Aorta (tissue), 5 donors: ENCODE results near the gene PLXNA2. TPM values are rescaled to one million over a fixed set of nuclear protein-coding genes. Genes with fewer than 3 reads are reported as not detected.

Experiments
- ATAC-seq: fragments of 200-7000 bp; cut with Tn5 transposase; one replicate; pipeline ENCODE4 v1.9.1; 2022; ENCODE audit warnings: moderate library complexity; ENCODE audit not compliant: low FRiP score
- DNase-seq, 2 donors: peaks; one replicate each; pipeline ENCODE4 v3.0.0-alpha.2; 2020
- H3K27ac ChIP-seq, 2 donors: one replicate each; pipeline ENCODE4 v1.5.1; 2013; ENCODE audit warnings: low read length in 2 of 2, mild to moderate bottlenecking in 2 of 2, moderate library complexity in 2 of 2, control low read depth in 1 of 2, inconsistent platforms in 1 of 2, low read depth in 1 of 2
- H3K27me3 ChIP-seq, 2 donors: one replicate each; pipeline ENCODE4 v1.6.1; 2013; ENCODE audit warnings: control low read depth in 1 of 2, low read length in 1 of 2, mild to moderate bottlenecking in 1 of 2, moderate library complexity in 1 of 2; ENCODE audit not compliant: insufficient read depth in 2 of 2, control insufficient read depth in 1 of 2
- H3K36me3 ChIP-seq, 2 donors: one replicate each; pipeline ENCODE4 v1.6.1; 2013; ENCODE audit warnings: control low read depth in 1 of 2, low read length in 1 of 2, mild to moderate bottlenecking in 1 of 2; ENCODE audit not compliant: insufficient read depth in 2 of 2, control insufficient read depth in 1 of 2
- H3K4me1 ChIP-seq, 2 donors: one replicate each; pipeline ENCODE4 v1.6.1; 2013; ENCODE audit warnings: low read length in 2 of 2, control low read depth in 1 of 2, mild to moderate bottlenecking in 1 of 2, moderate library complexity in 1 of 2; ENCODE audit not compliant: insufficient read depth in 2 of 2, control insufficient read depth in 1 of 2
- H3K4me3 ChIP-seq, 2 donors: one replicate each; pipeline ENCODE4 v1.5.1; 2013; ENCODE audit warnings: low read length in 2 of 2, control low read depth in 1 of 2, mild to moderate bottlenecking in 1 of 2
- H3K9me3 ChIP-seq: one replicate; pipeline ENCODE4 v1.6.1; 2013; ENCODE audit warnings: mild to moderate bottlenecking, low read length; ENCODE audit not compliant: control insufficient read depth
- WGBS, 2 donors: extraction: QIAGEN DNeasy Blood & Tissue Kit; methylation state at CpG; one replicate each; pipeline ENCODE4 v1.1.7; 2013; 5-methylcytosine and 5-hydroxymethylcytosine counted together
- intact Hi-C, 2 donors: fragments of 100-400 bp; cut with DNase I; formaldehyde crosslinking; loops; one replicate each; pipeline versions ENCODE4 v1.14.2 to v1.15.0; 2022
- polyA plus RNA-seq, 2 donors: library from polyadenylated mRNA; stranded (reverse); fragments of 200-250 nt; gene quantifications; one replicate each; pipeline ENCODE4 v1.2.3, GENCODE V29; 2013
- total RNA-seq, 2 donors: library from RNA; stranded (reverse); fragmentation: NEBNext Ultra II Directional; extraction: Animal tissue kit (Norgen Biotek cat#: 25700); gene quantifications; one replicate each; pipeline ENCODE4 v1.2.1, GENCODE V29; 2021
- donor health status: healthy with polysubstance abuse.
- donor health status: Bipolar disorder and iron deficiency.
- donor health status: DM: no; HTN: no; CAD: no.
- donor health status: DM: no; HTN: no; CAD: no.
- donor health status: DM: yes; HTN: yes; CAD: no.

Gene PLXNA2
- total and polyA plus RNA-seq, 4 donors = 2.9 to 37.3 (median 30.0) TPM

DNA sequence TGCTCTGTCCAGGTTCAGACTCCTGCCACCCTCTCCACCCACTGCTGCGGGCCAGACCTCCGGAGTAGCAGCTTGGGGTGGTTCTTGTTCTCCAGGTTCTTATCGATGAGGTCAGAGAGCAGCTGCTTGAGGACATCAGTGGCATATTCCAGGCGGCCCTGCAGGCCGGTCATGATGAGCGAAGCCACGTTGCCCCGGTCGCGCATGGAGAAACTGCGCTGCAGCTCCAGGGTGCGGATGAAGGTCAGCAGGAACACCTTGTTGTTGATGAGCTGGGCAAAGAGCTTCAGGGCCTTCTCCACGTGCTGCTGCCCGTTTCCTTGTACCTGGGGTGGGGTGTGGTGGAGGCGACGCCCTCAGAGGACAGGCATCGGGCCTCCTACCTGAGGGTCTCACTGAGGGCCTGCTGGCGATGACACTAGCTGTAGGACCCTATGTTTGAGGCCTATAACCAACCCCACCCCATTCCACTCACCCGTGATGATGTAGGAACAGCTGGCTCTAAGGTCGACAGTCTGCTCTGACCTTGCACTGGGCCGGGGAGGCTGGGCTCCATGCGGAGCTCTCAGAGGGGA is 202.1 kb downstream of the PLXNA2 start:
- Histone ChIP-seq H3K4me1 (peaks cover 0 to 1% of the 10 kb centered on the region in 2 donors), H3K27me3 (no peaks in the 10 kb centered on the region), H3K27ac (no peak overlapping the region), H3K36me3 (peaks cover 4 to 12% of the 10 kb centered on the region in 2 donors), H3K4me3 (no peak overlapping the region), H3K9me3 (no peaks in the 10 kb centered on the region)
- WGBS, 2 donors = 94 to 98% methylated on average over 22 of the region's 22 CpGs
- no peak for ATAC-seq
- DNase-seq = no peak
- intact Hi-C loops = no loop called here

DNA sequence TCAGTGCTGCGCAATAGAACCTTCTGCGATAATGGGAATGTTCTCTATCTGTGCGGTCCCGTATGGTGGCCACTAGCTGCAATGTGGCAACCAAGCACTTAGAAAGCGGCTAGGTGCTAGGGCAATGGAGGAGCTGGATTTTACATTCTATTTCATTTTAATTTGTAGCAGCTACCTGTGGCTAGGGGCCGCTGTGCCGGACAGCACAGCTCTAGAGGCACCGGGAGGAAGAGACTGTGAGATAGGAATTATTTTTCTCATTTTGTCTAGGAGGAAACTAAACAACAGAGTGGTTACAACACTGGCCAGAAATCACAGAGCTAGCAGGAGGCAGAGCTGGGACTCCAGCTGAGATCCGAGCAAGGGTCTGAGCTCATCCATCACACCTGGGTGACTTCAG is 202.7 kb downstream of the PLXNA2 start:
- Histone ChIP-seq H3K4me3 (no peak overlapping the region), H3K9me3 (no peaks in the 10 kb centered on the region), H3K27me3 (no peaks in the 10 kb centered on the region), H3K4me1 (no peaks in the 10 kb centered on the region), H3K36me3 (peaks cover 4 to 14% of the 10 kb centered on the region in 2 donors), H3K27ac (no peak overlapping the region)
- intact Hi-C loops = no loop called here
- ATAC-seq (no peak), DNase-seq (no peak)
- 96 to 98% methylated on average over 9 of the region's 9 CpGs for WGBS, 2 donors

GRCh38 chr1:208040821-208041297 is 203.3 kb downstream of the PLXNA2 start:
- WGBS, 2 donors = 83 to 89% methylated on average over 6 of the region's 6 CpGs
- ATAC-seq (no peak), DNase-seq (no peak)
- no peaks in the 10 kb centered on the region for H3K27me3 ChIP-seq
- H3K27ac ChIP-seq = no peak overlapping the region
- H3K36me3 ChIP-seq = peaks cover 4 to 14% of the 10 kb centered on the region in 2 donors
- intact Hi-C loops = no loop called here
- H3K4me3 ChIP-seq = no peak overlapping the region
- no peaks in the 10 kb centered on the region for H3K4me1 ChIP-seq
- H3K9me3 ChIP-seq = no peaks in the 10 kb centered on the region

GRCh38 chr1:208039536-208040332 is 204.4 kb downstream of the PLXNA2 start:
- DNase-seq (no peak), ATAC-seq (no peak)
- H3K4me1 ChIP-seq = no peaks in the 10 kb centered on the region
- H3K9me3 ChIP-seq = no peaks in the 10 kb centered on the region
- H3K27ac ChIP-seq = no peak overlapping the region
- WGBS, 2 donors = 90 to 96% methylated on average over 22 of the region's 22 CpGs
- intact Hi-C loops = no loop called here
- H3K36me3 ChIP-seq = peaks cover 4 to 14% of the 10 kb centered on the region in 2 donors
- H3K27me3 ChIP-seq = no peaks in the 10 kb centered on the region
- H3K4me3 ChIP-seq = no peak overlapping the region

- Histone ChIP-seq H3K4me1 (no peaks in the 10 kb centered on the region), H3K27me3 (no peaks in the 10 kb centered on the region), H3K36me3 (peaks cover 4 to 12% of the 10 kb centered on the region in 2 donors), H3K4me3 (no peak overlapping the region), H3K9me3 (no peaks in the 10 kb centered on the region), H3K27ac (no peak overlapping the region)
- no peak for DNase-seq
- 82 to 86% methylated on average over 14 of the region's 14 CpGs for WGBS, 2 donors
- intact Hi-C loops = no loop called here
- no peak for ATAC-seq
Measured at GRCh38 chr1:208038303-208038702, 205.9 kb downstream of the PLXNA2 start.

- 88 to 92% methylated on average over 9 of the region's 9 CpGs for WGBS, 2 donors
- H3K36me3 ChIP-seq = peaks cover 4 to 14% of the 10 kb centered on the region in 2 donors
Measured at GRCh38 chr1:208036918-208037766, 207.0 kb downstream of the PLXNA2 start.

GRCh38 chr1:208036106-208036808 is 207.9 kb downstream of the PLXNA2 start:
- ATAC-seq (no peak), DNase-seq (no peak)

More at GRCh38 chr1:208036918-208037766, 207.0 kb downstream of the PLXNA2 start:
- intact Hi-C loops = no loop called here
- Histone ChIP-seq H3K9me3 (no peaks in the 10 kb centered on the region), H3K27me3 (no peaks in the 10 kb centered on the region), H3K4me3 (no peak overlapping the region), H3K4me1 (no peaks in the 10 kb centered on the region), H3K27ac (no peak overlapping the region)
- no peak for ATAC-seq
- DNase-seq = no peak

DNA sequence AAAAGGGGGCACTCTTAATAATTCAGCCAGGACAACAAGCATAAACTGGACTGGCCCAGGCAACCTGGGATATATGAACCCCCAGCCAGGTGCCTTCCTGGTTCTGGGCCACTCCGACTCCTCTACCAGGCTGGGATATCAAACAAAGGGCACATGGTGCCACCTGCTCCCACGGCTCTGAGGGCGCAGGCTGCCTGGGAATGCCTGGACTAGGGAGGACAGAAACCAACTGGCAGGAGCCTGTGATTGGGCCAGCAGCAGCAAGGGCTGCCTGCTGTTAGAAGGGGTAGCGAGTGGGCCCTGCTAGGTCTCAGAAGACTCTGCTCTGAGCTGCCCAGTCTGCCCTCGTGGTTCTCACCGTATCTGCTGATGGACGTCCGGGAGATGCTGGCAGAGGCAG is 210.0 kb downstream of the PLXNA2 start:
- H3K27me3 ChIP-seq = no peaks in the 10 kb centered on the region
- WGBS, 2 donors = 87 to 93% methylated on average over 8 of the region's 8 CpGs
- H3K4me3 ChIP-seq = no peak overlapping the region
- no peak overlapping the region for H3K27ac ChIP-seq
- no peaks in the 10 kb centered on the region for H3K9me3 ChIP-seq
- ATAC-seq (no peak), DNase-seq (no peak)
- H3K36me3 ChIP-seq = peaks cover 4 to 7% of the 10 kb centered on the region in 2 donors
- intact Hi-C loops = no loop called here
- H3K4me1 ChIP-seq = peaks cover 3 to 4% of the 10 kb centered on the region in 2 donors

More at GRCh38 chr1:208036106-208036808, 207.9 kb downstream of the PLXNA2 start:
- H3K36me3 ChIP-seq = peaks cover 4 to 14% of the 10 kb centered on the region in 2 donors
- intact Hi-C loops = no loop called here
- H3K27ac ChIP-seq = no peak overlapping the region
- H3K4me3 ChIP-seq = no peak overlapping the region
- no peaks in the 10 kb centered on the region for H3K27me3 ChIP-seq
- H3K9me3 ChIP-seq = no peaks in the 10 kb centered on the region
- no peaks in the 10 kb centered on the region for H3K4me1 ChIP-seq
- 80 to 87% methylated on average over 8 of the region's 8 CpGs for WGBS, 2 donors
